HCT116 (cell line): ENCODE results near the gene ZNF319. TPM values are rescaled to one million over a fixed set of nuclear protein-coding genes. Genes with fewer than 3 reads are reported as not detected.

Experiments used
- ATAC-seq: fragments of 200-7000 bp; cut with Tn5 transposase; 2 replicates; pipeline ENCODE4 v1.9.1; 2020; ENCODE audit warnings: mild to moderate bottlenecking, moderate library complexity
- BruUV-seq: library from RNA; stranded (reverse); fragments of 400-500 nt; replicated peaks from 2 replicates; lab custom pipeline; 2021; lab: Mats Ljungman, UMichigan
- CTCF ChIA-PET: fragments of 300-600 bp; sonication (Branson Sonifier 250); formaldehyde crosslinking; loops from one replicate; lab custom pipeline; 2021; ENCODE audit warnings: antibody characterized with exemption; lab: Charles Lee
- POLR2A ChIA-PET: fragments of 300-600, 350-600 bp; sonication (Branson Sonifier 250); formaldehyde crosslinking; loops from one replicate; lab custom pipeline; 2021; ENCODE audit warnings: antibody characterized with exemption; lab: Charles Lee
- RAD21 ChIA-PET, 2 experiments: fragments of 300-600 bp; sonication (Branson Sonifier 250); formaldehyde crosslinking; loops; one replicate each; lab custom pipeline; 2023; ENCODE audit warnings: low total read pairs in 2 of 2; ENCODE audit not compliant: uncharacterized antibody in 2 of 2, unreplicated experiment in 2 of 2, low non-redundant PET in 1 of 2; lab: Charles Lee
- DNase-seq: peaks from one replicate; pipeline ENCODE4 v3.0.0-alpha.2; 2010; ENCODE audit warnings: low read depth, low spot score
- H2AFZ ChIP-seq: fragments of 200-600 bp; shearing (Covaris generic), sonication (generic); 2 replicates; pipeline ENCODE4 v1.6.1; 2017; ENCODE audit warnings: low read depth, mixed run types, mixed read lengths, antibody characterized with exemption, low read length; ENCODE audit not compliant: poor library complexity, severe bottlenecking
- H3K27ac ChIP-seq: 2 replicates; pipeline ENCODE4 v1.5.1; 2012; ENCODE audit warnings: low read depth, low read length
- H3K27me3 ChIP-seq: fragments of 200-600 bp; sonication (generic); 2 replicates; pipeline ENCODE4 v1.6.1; 2016; ENCODE audit warnings: mixed run types, low read length, mixed read lengths; ENCODE audit not compliant: insufficient read depth
- H3K36me3 ChIP-seq, 2 experiments: fragments of 200-500 bp in 1 of 2; fragments of 200-600 bp in 1 of 2; sonication (Bioruptor generic) in 1 of 2; sonication (generic) in 1 of 2; 2 replicates each; pipeline versions ENCODE4 v1.5.1 to v1.6.1; 2014 to 2016; ENCODE audit warnings: low read length in 2 of 2, inconsistent platforms in 1 of 2, mixed read lengths in 1 of 2, mixed run types in 1 of 2; ENCODE audit not compliant: insufficient read depth in 2 of 2, control insufficient read depth in 1 of 2
- H3K4me1 ChIP-seq, 2 experiments: fragments of 200-600 bp in 1 of 2; sonication (generic) in 1 of 2; 2 replicates each; pipeline versions ENCODE4 v1.5.1 to v1.6.1; 2012 to 2017; ENCODE audit warnings: low read length in 2 of 2, inconsistent platforms in 1 of 2, mild to moderate bottlenecking in 1 of 2, mixed read lengths in 1 of 2, mixed run types in 1 of 2, moderate library complexity in 1 of 2; ENCODE audit not compliant: insufficient read depth in 2 of 2, control insufficient read depth in 1 of 2
- H3K4me2 ChIP-seq: fragments of 200-600 bp; sonication (generic); 2 replicates; pipeline ENCODE4 v1.6.1; 2017; ENCODE audit warnings: mixed run types, low read length, mixed read lengths
- H3K4me3 ChIP-seq, 2 experiments: fragments of 200-600 bp in 1 of 2; sonication (generic) in 1 of 2; replicated peaks in 1 of 2; 2 replicates each; pipeline ENCODE4 v1.5.1; 2011 to 2016; ENCODE audit warnings: low read length in 2 of 2, control low read depth in 1 of 2, low read depth in 1 of 2, mild to moderate bottlenecking in 1 of 2, mixed read lengths in 1 of 2, mixed run types in 1 of 2
- H3K79me2 ChIP-seq: fragments of 200-600 bp; sonication (generic); 2 replicates; pipeline ENCODE4 v1.6.1; 2017; ENCODE audit warnings: mild to moderate bottlenecking, mixed run types, low read length, moderate library complexity, mixed read lengths; ENCODE audit not compliant: insufficient read depth
- H3K9ac ChIP-seq: fragments of 200-600 bp; sonication (generic); 2 replicates; pipeline ENCODE4 v1.6.1; 2016; ENCODE audit warnings: low read length, mixed read lengths
- H3K9me2 ChIP-seq: fragments of 200-600 bp; sonication (generic), shearing (Covaris generic); 2 replicates; pipeline ENCODE4 v1.6.1; 2017; ENCODE audit warnings: mixed run types, mild to moderate bottlenecking, moderate library complexity; ENCODE audit not compliant: insufficient read depth
- H3K9me3 ChIP-seq, 2 experiments: fragments of 200-500 bp in 1 of 2; fragments of 200-600 bp in 1 of 2; sonication (Bioruptor generic) in 1 of 2; sonication (generic) in 1 of 2; 2 replicates each; pipeline ENCODE4 v1.6.1; 2014 to 2017; ENCODE audit warnings: low read length in 2 of 2, mixed read lengths in 2 of 2, inconsistent platforms in 1 of 2, low read depth in 1 of 2, mild to moderate bottlenecking in 1 of 2, mixed run types in 1 of 2, moderate library complexity in 1 of 2; ENCODE audit not compliant: control insufficient read depth in 1 of 2, insufficient read depth in 1 of 2
- H4K20me1 ChIP-seq: fragments of 200-600 bp; sonication (generic), shearing (Covaris generic); 2 replicates; pipeline ENCODE4 v1.6.1; 2017; ENCODE audit warnings: mixed run types, mild to moderate bottlenecking, moderate library complexity; ENCODE audit not compliant: insufficient read depth
- ATF3 ChIP-seq: IDR thresholded peaks from 2 replicates; pipeline ENCODE4 v1.6.1; 2012
- CBX3 ChIP-seq: IDR thresholded peaks from 2 replicates; pipeline ENCODE4 v1.6.1; 2012; ENCODE audit warnings: low read depth
- CTCF ChIP-seq, 3 experiments: fragments of 200-600 bp in 1 of 3; sonication (generic) in 1 of 3; IDR thresholded peaks in 2 of 3; conservative IDR thresholded peaks in 1 of 3; 2 replicates each; pipeline ENCODE4 v1.5.1; 2012 to 2017; ENCODE audit warnings: low read depth in 2 of 3, low read length in 2 of 3, antibody characterized with exemption in 1 of 3, borderline replicate concordance in 1 of 3, control low read depth in 1 of 3, mild to moderate bottlenecking in 1 of 3, mixed read lengths in 1 of 3, mixed run types in 1 of 3, moderate library complexity in 1 of 3; ENCODE audit not compliant: insufficient read depth in 1 of 3
- EZH2phosphoT487 ChIP-seq: fragments of 200-600 bp; IDR thresholded peaks from 2 replicates; pipeline ENCODE4 v1.6.1; 2018; ENCODE audit warnings: antibody characterized with exemption, borderline replicate concordance
- FOSL1 ChIP-seq: IDR thresholded peaks from 2 replicates; pipeline ENCODE4 v1.6.1; 2012; ENCODE audit warnings: low read depth
- MAX ChIP-seq: IDR thresholded peaks from 2 replicates; pipeline ENCODE4 v1.6.1; 2012
- POLR2A ChIP-seq: IDR thresholded peaks from 2 replicates; pipeline ENCODE4 v1.7.0; 2011; ENCODE audit warnings: borderline replicate concordance; ENCODE audit not compliant: insufficient read depth, insufficient read length; ENCODE audit errors: extremely low read depth
- POLR2AphosphoS5 ChIP-seq: IDR thresholded peaks from 2 replicates; pipeline ENCODE4 v1.6.1; 2011; ENCODE audit warnings: mild to moderate bottlenecking, low read depth, low read length, moderate library complexity
- SP1 ChIP-seq: IDR thresholded peaks from 2 replicates; pipeline ENCODE4 v1.6.1; 2012; ENCODE audit warnings: low read depth
- TCF7L2 ChIP-seq: IDR thresholded peaks from 2 replicates; pipeline ENCODE4 v1.7.0; 2011; ENCODE audit warnings: borderline replicate concordance, inconsistent platforms; ENCODE audit not compliant: insufficient read depth, insufficient read length; ENCODE audit errors: extremely low read depth
- ZBTB33 ChIP-seq: IDR thresholded peaks from 2 replicates; pipeline ENCODE4 v1.6.1; 2011; ENCODE audit warnings: mild to moderate bottlenecking, low read length, moderate library complexity; ENCODE audit not compliant: insufficient replicate concordance; ENCODE audit errors: extremely low read depth
- ZNF274 ChIP-seq: fragments of 200-500 bp; sonication (Bioruptor generic); IDR thresholded peaks from 2 replicates; pipeline ENCODE4 v1.6.1; 2014; ENCODE audit warnings: mild to moderate bottlenecking, low read depth, low read length, inconsistent platforms
- intact Hi-C: fragments of 100-400 bp; cut with micrococcal nuclease; formaldehyde crosslinking; loops from 2 replicates; pipeline ENCODE4 v1.10.0; 2022
- total RNA-seq: library from RNA; stranded (reverse); gene quantifications from one replicate; pipeline ENCODE4 v1.2.1, GENCODE V29; 2021; ENCODE audit not compliant: unreplicated experiment

ZNF319 gene
- total RNA-seq, 1 experiment from 2014 or later, result 7.1 TPM

- Histone ChIP-seq H3K27me3 (no peaks in the 10 kb centered on the region), H3K4me3 (no peak overlapping the region), H3K4me2 (no peak overlapping the region), H3K9ac (no peak overlapping the region), H4K20me1 (no peaks in the 10 kb centered on the region), H3K9me3 (no peaks in the 10 kb centered on the region), H3K36me3 (no peaks in the 10 kb centered on the region), H3K9me2 (no peaks in the 10 kb centered on the region), H3K79me2 (no peaks in the 10 kb centered on the region), H3K4me1 (peaks cover 5 to 19% of the 10 kb centered on the region in 2 experiments; a peak in 3 of 4 replicates), H3K27ac (no peak overlapping the region), H2AFZ (no peak overlapping the region)
- no TSS peak for BruUV-seq
- intact Hi-C loops, result loop anchor here (2.0 kb wide), 1 partner anchor 237 kb away; no protein-coding TSS in a partner anchor
- ATAC-seq (no peak), DNase-seq (no peak)
- TF ChIP-seq POLR2A, result no peak
- no peak for TF ChIP-seq POLR2AphosphoS5
- TF ChIP-seq FOSL1, result no peak
- TF ChIP-seq TCF7L2, result no peak
- TF ChIP-seq ZNF274, result no peak
- TF ChIP-seq EZH2phosphoT487, result no peak
- TF ChIP-seq ATF3, result no peak
- ChIA-PET POLR2A (no interaction called here), RAD21 (no interaction called here), CTCF (no interaction called here)
These were observed 6.6 kb downstream of the ZNF319 start for GRCh38 chr16:57993897-57994296.

GRCh38 chr16:57993438-57993837, 7.0 kb downstream of the ZNF319 start:
- CTCF ChIA-PET, result no interaction called here
- H3K27ac ChIP-seq, result no peak overlapping the region
- RAD21 ChIA-PET, result no interaction called here
- H3K4me2 ChIP-seq, result no peak overlapping the region
- H3K79me2 ChIP-seq, result no peaks in the 10 kb centered on the region
- no peaks in the 10 kb centered on the region for H4K20me1 ChIP-seq
- H3K9me2 ChIP-seq, result no peaks in the 10 kb centered on the region
- no peak for ATAC-seq
- POLR2A ChIA-PET, result no interaction called here
- no peak overlapping the region for H2AFZ ChIP-seq
- intact Hi-C loops, result no loop called here
- H3K4me3 ChIP-seq, result no peak overlapping the region
- no peaks in the 10 kb centered on the region for H3K36me3 ChIP-seq
- BruUV-seq, result no TSS peak
- H3K4me1 ChIP-seq, result peaks cover under 1 to 14% of the 10 kb centered on the region in 2 experiments; a peak in 3 of 4 replicates
- no peaks in the 10 kb centered on the region for H3K27me3 ChIP-seq
- H3K9me3 ChIP-seq, result no peaks in the 10 kb centered on the region
- H3K9ac ChIP-seq, result no peak overlapping the region
- DNase-seq, result no peak
- TF ChIP-seq ATF3 (no peak), SP1 (no peak), CBX3 (no peak), CTCF (IDR thresholded peaks at IDR 0.05 in 2 of 3, conservative IDR thresholded peaks at IDR 0.05 in 1 of 3; ENCODE audit: borderline replicate concordance in 1 of 3, insufficient read depth in 1 of 3, low read depth in 2 of 3, low read length in 2 of 3) (no peak), ZBTB33 (no peak), POLR2A (no peak), MAX (no peak)
